K562 (cell line): ENCODE measurements around the gene AK4.

Experiments used
- CEBPG ChIP-seq, 3 experiments: fragments of 200-800 bp in 1 of 3; sonication (Bioruptor generic) in 1 of 3; sonication (generic) in 1 of 3; formaldehyde crosslinking in 1 of 3; IDR thresholded peaks in 2 of 3; conservative IDR thresholded peaks in 1 of 3; 2 replicates each; pipeline versions ENCODE4 v1.6.1 to v1.8.0; 2016 to 2022; ENCODE audit warnings: missing compliant biosample characterization in 2 of 3, missing genetic modification characterization in 2 of 3, mild to moderate bottlenecking in 1 of 3, missing genetic modification reagents in 1 of 3
- GABPA ChIP-seq: fragments of 200-800 bp; sonication (Bioruptor generic); conservative IDR thresholded peaks from 2 replicates; pipeline ENCODE4 v1.6.1; 2016; ENCODE audit warnings: low read depth, missing genetic modification characterization, missing compliant biosample characterization
- POLR2A ChIP-seq: fragments of 450-650 bp; conservative IDR thresholded peaks from 2 replicates; pipeline ENCODE4 v1.6.1; 2016
- PTBP1 ChIP-seq: fragments of 200-400 bp; formaldehyde crosslinking; IDR thresholded peaks from 2 replicates; pipeline ENCODE4 v1.6.1; 2017; ENCODE audit warnings: low read depth, low read length
- RAD21 ChIP-seq, 2 experiments: fragments of 250-450 bp in 1 of 2; fragments of 450-650 bp in 1 of 2; sonication (Bioruptor Pico) in 1 of 2; formaldehyde crosslinking in 1 of 2; IDR thresholded peaks in 1 of 2; conservative IDR thresholded peaks in 1 of 2; 2 replicates each; pipeline versions ENCODE4 v1.4.0 to v1.8.0; 2020 to 2022; ENCODE audit warnings: mild to moderate bottlenecking in 2 of 2, moderate library complexity in 1 of 2
- RCOR1 ChIP-seq, 2 experiments: IDR thresholded peaks; 2 replicates each; pipeline ENCODE4 v1.6.1; 2012; ENCODE audit warnings: low read depth in 2 of 2, low read length in 2 of 2, borderline replicate concordance in 1 of 2, improper control_type of control experiment in 1 of 2
- SIN3A ChIP-seq, 2 experiments: fragments of 150-350 bp in 1 of 2; IDR thresholded peaks; 2 replicates each; pipeline ENCODE4 v1.6.1; 2011 to 2016; ENCODE audit warnings: borderline replicate concordance in 2 of 2, low read depth in 2 of 2, low read length in 2 of 2, mild to moderate bottlenecking in 2 of 2, moderate library complexity in 2 of 2; ENCODE audit not compliant: control insufficient read depth in 1 of 2
- SMAD2 ChIP-seq: fragments of 150-350 bp; IDR thresholded peaks from 2 replicates; pipeline ENCODE4 v1.6.1; 2014; ENCODE audit warnings: low read depth, mild to moderate bottlenecking, low read length
- TF ChIP-seq, protein P1 (sequence below): fragments of 450-650 bp; formaldehyde crosslinking; IDR thresholded peaks from 2 replicates; pipeline ENCODE4 v1.4.0; 2020; ENCODE audit warnings: mild to moderate bottlenecking

DNA sequence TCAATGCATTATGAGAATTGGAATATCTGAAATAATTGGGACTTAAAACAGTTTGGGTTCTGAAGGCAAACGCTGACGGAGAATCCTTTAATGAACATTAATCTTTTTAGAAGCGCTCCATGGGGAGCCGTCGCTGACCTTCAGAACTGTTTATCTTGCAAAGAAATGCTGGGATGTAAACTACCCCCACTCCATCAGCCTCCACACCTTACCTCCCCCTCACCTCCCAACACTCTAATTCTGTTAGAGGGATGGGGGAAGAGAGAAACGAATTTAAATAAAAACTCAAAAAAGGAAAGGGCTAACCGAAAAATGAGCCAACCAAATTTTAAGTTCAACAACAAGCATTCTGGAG, 117.3 kb downstream of the AK4 start:
- TF ChIP-seq, protein P1, sequence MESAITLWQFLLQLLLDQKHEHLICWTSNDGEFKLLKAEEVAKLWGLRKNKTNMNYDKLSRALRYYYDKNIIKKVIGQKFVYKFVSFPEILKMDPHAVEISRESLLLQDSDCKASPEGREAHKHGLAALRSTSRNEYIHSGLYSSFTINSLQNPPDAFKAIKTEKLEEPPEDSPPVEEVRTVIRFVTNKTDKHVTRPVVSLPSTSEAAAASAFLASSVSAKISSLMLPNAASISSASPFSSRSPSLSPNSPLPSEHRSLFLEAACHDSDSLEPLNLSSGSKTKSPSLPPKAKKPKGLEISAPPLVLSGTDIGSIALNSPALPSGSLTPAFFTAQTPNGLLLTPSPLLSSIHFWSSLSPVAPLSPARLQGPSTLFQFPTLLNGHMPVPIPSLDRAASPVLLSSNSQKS (CRISPR knock-in tag), result no peak
- TF ChIP-seq PTBP1 (no peak), RAD21 (CRISPR knock-in tag; conservative IDR thresholded peaks at IDR 0.05 in 1 of 2, IDR thresholded peaks at IDR 0.05 in 1 of 2) (no peak), SIN3A (IDR thresholded peaks at IDR 0.05; ENCODE audit: borderline replicate concordance in 2 of 2, control insufficient read depth in 1 of 2, low read depth in 2 of 2, low read length in 2 of 2) (no peak), CEBPG (CRISPR knock-in tag; IDR thresholded peaks at IDR 0.05) (no peak), CEBPG (tag; conservative IDR thresholded peaks at IDR 0.05 in 1 of 2, IDR thresholded peaks at IDR 0.05 in 1 of 2) (no peak), GABPA (tag) (no peak), POLR2A (no peak), SMAD2 (no peak), RCOR1 (IDR thresholded peaks at IDR 0.05; ENCODE audit: borderline replicate concordance in 1 of 2, low read depth in 2 of 2, low read length in 2 of 2) (no peak)
